ENCODE data around the gene SLC10A6.

The SLC10A6 gene

GRCh38 chr4:86846921-86847320 is 2.3 kb downstream of the SLC10A6 start:
- DNase-seq: no peak

- no peak for DNase-seq
Observed at GRCh38 chr4:86845593-86845992, 3.6 kb downstream of the SLC10A6 start.

- DNase-seq: no peak
Observed at GRCh38 chr4:86841309-86841708, 7.9 kb downstream of the SLC10A6 start.

- no peak for DNase-seq
Observed at GRCh38 chr4:86840858-86841257, 8.3 kb downstream of the SLC10A6 start.

- no peak for DNase-seq
Observed at GRCh38 chr4:86837691-86838503, 11.3 kb downstream of the SLC10A6 start.

- no peak for DNase-seq
Observed at GRCh38 chr4:86835677-86836076, 13.5 kb downstream of the SLC10A6 start.

GRCh38 chr4:86834901-86835300 is 14.3 kb downstream of the SLC10A6 start:
- no peak for DNase-seq

- DNase-seq: no peak
Observed at GRCh38 chr4:86833615-86834014, 15.6 kb downstream of the SLC10A6 start.

GRCh38 chr4:86831262-86832130 is 17.7 kb downstream of the SLC10A6 start:
- no peak for DNase-seq

- DNase-seq: no peak
Observed at GRCh38 chr4:86825511-86825910, 23.7 kb downstream of the SLC10A6 start.

GRCh38 chr4:86822136-86822535 is 27.0 kb downstream of the SLC10A6 start:
- DNase-seq: no peak

GRCh38 chr4:86821151-86821550 is 28.0 kb downstream of the SLC10A6 start:
- no peak for DNase-seq

GRCh38 chr4:86819561-86819960 is 29.6 kb downstream of the SLC10A6 start:
- DNase-seq: no peak

GRCh38 chr4:86818841-86819240 is 30.3 kb downstream of the SLC10A6 start:
- no peak for DNase-seq

- no peak for DNase-seq
Observed at GRCh38 chr4:86818211-86818610, 31.0 kb downstream of the SLC10A6 start.

GRCh38 chr4:86816501-86817273 is 32.5 kb downstream of the SLC10A6 start:
- DNase-seq: no peak

GRCh38 chr4:86815653-86816052 is 33.5 kb downstream of the SLC10A6 start:
- DNase-seq: no peak

GRCh38 chr4:86810847-86811246 is 38.3 kb downstream of the SLC10A6 start:
- no peak for DNase-seq

GRCh38 chr4:86809809-86810208 is 39.4 kb downstream of the SLC10A6 start:
- DNase-seq: no peak

- no peak for DNase-seq
Observed at GRCh38 chr4:86791126-86791525, 58.1 kb downstream of the SLC10A6 start.

- no peak for DNase-seq
Observed at GRCh38 chr4:86788826-86789225, 60.4 kb downstream of the SLC10A6 start.

- no peak for DNase-seq
Observed at GRCh38 chr4:86778175-86778574, 71.0 kb downstream of the SLC10A6 start.

GRCh38 chr4:86775061-86775460 is 74.1 kb downstream of the SLC10A6 start:
- DNase-seq: no peak

All from CD4-positive, alpha-beta T cell treated with Interleukin-1 beta for 1 hour (primary cell).